ENCODE measurements around the gene HCFC2.
A peak's percentile ranks its signal among the peaks of the same experiment; 100 is the strongest.

HCFC2 gene

DNA sequence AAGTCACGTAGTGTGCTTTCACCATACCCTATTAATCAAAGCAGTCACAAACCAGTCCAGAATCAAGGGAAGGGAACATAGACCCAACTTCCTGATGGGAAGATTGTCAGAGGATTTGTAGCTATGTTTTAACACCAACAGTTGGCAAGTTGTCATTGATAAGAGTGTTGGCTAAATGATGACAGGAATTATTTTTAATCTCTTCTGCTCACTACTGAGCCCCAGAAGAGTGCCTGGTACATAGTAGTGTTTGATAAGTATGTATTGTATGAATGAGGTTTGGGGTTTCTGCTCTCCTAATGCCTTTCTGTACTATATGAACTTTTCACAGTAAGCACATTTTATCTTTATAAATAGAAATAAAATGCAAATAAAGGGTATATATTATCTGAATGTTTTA lies 14.7 kb downstream of the HCFC2 start:
- TF ChIP-seq, protein P1, sequence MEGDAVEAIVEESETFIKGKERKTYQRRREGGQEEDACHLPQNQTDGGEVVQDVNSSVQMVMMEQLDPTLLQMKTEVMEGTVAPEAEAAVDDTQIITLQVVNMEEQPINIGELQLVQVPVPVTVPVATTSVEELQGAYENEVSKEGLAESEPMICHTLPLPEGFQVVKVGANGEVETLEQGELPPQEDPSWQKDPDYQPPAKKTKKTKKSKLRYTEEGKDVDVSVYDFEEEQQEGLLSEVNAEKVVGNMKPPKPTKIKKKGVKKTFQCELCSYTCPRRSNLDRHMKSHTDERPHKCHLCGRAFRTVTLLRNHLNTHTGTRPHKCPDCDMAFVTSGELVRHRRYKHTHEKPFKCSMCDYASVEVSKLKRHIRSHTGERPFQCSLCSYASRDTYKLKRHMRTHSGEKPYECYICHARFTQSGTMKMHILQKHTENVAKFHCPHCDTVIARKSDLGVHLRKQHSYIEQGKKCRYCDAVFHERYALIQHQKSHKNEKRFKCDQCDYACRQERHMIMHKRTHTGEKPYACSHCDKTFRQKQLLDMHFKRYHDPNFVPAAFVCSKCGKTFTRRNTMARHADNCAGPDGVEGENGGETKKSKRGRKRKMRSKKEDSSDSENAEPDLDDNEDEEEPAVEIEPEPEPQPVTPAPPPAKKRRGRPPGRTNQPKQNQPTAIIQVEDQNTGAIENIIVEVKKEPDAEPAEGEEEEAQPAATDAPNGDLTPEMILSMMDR (IDR thresholded peaks at IDR 0.05; ENCODE audit: low read depth, low read length), result no peak
- no peak for DNase-seq (ENCODE audit: low read depth, low spot score)
- no peak overlapping the region for H3K4me3 ChIP-seq (ENCODE audit: low read depth, low read length)
- in situ Hi-C loops (cut with HindIII; ENCODE audit: low sequenced_read_pairs), result no loop called here

DNA sequence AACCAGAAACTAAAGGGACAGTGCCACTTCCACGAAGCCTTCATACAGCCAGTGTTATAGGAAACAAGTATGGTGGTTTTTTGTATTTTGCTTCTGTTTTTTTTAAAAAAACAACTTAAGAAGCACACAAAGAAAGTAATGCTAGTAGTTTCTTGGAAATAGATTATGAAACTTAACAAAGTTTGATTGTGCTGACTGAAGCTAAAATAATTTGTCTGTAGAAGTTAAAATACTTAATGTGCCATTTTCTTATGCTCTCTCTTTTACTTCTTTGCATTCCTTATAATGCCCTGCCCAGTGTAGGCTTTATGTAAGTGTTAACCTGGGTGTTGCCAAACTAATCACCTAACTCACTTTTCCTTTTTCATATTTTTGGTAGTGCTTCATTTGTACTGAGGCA lies 16.4 kb downstream of the HCFC2 start:
- DNase-seq (ENCODE audit: low read depth, low spot score), result no peak
- in situ Hi-C loops (cut with HindIII; ENCODE audit: low sequenced_read_pairs), result no loop called here
- TF ChIP-seq, protein P1 (IDR thresholded peaks at IDR 0.05; ENCODE audit: low read depth, low read length), result no peak
- H3K4me3 ChIP-seq (ENCODE audit: low read depth, low read length), result no peak overlapping the region

DNA sequence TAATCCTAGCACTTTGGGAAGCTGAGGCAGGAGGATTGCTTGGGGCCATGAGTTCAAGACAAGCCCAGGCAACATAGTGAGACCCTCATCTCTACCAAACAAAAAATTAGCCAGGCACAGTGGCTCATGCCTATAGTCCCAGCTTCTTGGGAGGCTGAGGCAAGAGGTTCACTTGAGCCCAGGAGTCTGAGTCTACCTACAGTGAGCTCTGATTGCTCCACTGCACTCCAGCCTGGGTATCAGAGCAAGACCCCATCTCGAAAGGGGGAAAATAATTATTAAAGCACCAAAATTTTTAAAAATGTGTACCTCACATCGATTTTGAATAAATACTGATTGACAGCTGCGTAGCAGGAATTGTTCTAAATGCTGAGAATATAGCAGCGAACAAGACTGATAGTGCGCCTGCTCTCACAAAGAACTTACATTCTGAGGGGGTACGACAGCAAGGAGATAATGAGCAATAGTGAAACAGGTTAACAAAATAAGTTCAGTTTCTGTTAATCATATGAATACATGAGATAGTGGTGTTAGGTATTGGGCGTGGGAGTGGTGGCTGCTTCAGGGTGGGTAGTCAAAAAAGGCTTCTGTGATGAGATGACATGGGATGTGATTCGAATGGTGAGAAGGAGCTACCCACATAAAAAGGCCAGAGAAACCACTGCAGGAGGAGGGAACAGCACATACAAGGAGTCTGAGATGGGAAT lies 19.6 kb downstream of the HCFC2 start:
- TF ChIP-seq, protein P1 (IDR thresholded peaks at IDR 0.05; ENCODE audit: low read depth, low read length), result no peak
- DNase-seq (ENCODE audit: low read depth, low spot score), result no peak
- in situ Hi-C loops (cut with HindIII; ENCODE audit: low sequenced_read_pairs), result no loop called here
- H3K4me3 ChIP-seq (ENCODE audit: low read depth, low read length), result no peak overlapping the region

DNA sequence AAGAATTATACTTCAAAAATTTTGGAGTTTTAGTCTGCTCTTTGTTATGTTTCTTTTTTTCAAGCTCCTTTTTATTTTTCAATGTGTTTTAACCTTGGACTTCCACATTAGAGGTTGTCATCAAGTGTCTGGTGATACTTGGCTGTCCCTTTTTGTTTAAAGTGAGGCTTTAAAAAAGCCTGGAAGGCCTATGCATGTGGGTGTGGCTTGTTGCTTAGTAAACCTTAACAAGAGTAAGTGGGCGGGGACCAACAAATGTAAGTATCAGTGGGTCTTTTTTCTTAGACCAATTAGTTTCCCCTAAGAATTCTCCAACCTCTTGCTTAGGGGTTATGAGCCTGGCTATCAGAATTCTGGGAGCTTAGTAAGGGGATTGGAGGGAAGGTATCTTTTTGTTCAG lies 26.4 kb downstream of the HCFC2 start:
- in situ Hi-C loops (cut with HindIII; ENCODE audit: low sequenced_read_pairs), result no loop called here
- no peak for DNase-seq (ENCODE audit: low read depth, low spot score)
- H3K4me3 ChIP-seq (ENCODE audit: low read depth, low read length), result no peak overlapping the region
- TF ChIP-seq, protein P1 (IDR thresholded peaks at IDR 0.05; ENCODE audit: low read depth, low read length), result no peak

DNA sequence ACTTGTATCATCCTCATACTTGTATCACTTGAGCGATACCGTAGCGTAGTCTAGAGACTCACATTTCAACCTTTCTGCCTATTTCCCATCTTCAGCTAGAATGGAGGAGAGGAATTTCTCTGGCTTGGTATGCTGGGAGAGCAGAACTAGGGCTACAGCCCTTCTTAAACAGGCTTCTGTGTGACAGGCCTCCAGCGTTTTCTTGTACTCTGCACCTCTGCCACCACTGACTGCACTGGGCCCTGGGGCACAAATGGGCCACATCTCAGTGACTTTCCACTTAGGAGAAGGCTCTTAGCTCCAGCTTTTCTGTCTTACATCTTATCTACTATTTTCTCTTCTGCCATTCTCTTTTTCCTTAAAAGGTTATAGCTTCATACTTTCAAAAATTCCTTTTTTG lies 26.8 kb downstream of the HCFC2 start:
- TF ChIP-seq, protein P1 (IDR thresholded peaks at IDR 0.05; ENCODE audit: low read depth, low read length), result no peak
- in situ Hi-C loops (cut with HindIII; ENCODE audit: low sequenced_read_pairs), result no loop called here
- DNase-seq (ENCODE audit: low read depth, low spot score), result no peak
- H3K4me3 ChIP-seq (ENCODE audit: low read depth, low read length), result no peak overlapping the region

DNA sequence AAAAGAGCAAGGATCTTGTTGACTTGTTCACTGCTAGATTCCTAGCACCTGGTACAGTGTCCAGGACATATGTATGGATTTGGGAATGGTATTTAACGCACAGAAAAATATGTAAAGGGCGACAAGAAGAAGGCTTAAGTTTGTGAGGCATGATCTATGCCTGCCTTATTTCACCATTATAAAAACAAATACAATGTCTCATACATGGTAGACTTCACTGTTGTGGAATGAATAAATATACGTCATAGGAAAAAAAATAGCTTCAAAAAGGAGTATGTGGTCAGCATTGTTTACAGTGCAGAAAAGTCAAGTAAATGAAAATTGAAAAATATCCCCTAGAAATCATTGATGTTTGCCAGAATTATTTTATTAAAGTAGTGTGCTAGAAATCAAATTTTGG lies 30.0 kb downstream of the HCFC2 start:
- DNase-seq (ENCODE audit: low read depth, low spot score), result peak; percentile 45
- TF ChIP-seq, protein P1 (IDR thresholded peaks at IDR 0.05; ENCODE audit: low read depth, low read length), result no peak
- in situ Hi-C loops (cut with HindIII; ENCODE audit: low sequenced_read_pairs), result no loop called here
- no peak overlapping the region for H3K4me3 ChIP-seq (ENCODE audit: low read depth, low read length)
